ENCODE measurements around the gene INHBB. TPM values are rescaled to one million over a fixed set of nuclear protein-coding genes. Genes with fewer than 3 reads are reported as not detected.

The INHBB gene
- total and polyA plus RNA-seq, 9 of the 15 experiments (the other 6 are each of a cell fraction or from before 2014, with no cell fraction given) = not detected

DNA sequence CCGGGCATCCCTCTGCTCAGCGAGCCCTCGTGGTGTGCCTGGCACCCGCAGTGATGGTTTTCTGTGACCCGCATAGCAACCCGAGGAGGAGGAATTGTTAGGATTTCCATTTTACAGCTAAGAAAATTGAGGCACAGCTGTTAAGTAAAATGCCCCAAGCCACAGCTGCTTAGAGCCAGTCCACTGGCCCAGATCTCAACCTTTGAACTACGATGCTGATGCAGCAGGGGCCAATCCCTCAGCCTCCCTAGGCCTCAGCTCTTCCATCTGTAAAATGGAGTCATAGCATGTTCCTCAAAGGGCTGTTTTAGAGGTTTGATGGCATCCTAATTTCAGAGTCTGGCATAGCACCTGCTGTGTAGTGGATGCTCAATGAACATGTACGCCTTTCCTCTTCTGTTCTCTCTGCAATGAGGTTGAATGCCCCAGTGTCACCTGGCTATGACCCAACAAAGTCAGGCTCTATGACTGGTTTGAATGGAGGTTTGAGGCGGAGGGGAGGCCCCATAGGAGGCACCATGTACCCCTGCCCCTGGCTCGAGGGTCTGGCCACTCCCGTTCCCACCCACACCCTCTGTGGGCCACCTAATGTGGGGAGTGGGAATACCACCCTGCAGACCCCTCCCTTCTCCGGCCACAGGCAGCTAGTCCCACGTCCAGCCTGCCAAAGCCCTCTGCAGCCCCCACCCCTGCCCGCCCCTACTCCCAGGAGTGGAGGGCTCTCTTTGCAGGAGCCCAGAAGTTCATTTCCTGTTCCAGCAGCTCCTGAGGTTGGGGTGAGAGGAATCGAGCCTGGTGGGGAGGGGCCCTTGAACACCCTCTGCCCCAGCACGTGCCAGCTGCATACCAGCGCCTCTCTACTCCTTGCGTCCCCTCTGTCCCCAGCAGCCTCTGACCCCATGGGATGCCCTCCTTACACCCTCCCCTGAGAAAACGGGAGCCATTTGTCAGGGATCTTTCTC lies 31.0 kb downstream of the INHBB start:
- no peak overlapping the region for H3K27ac ChIP-seq (ENCODE audit: extremely low read depth, low read depth, low read length)
- peaks cover 0 to 79% of the 10 kb centered on the region in 2 experiments; a peak in 4 of 5 replicates for H3K27me3 ChIP-seq (ENCODE audit: control insufficient read depth in 2 of 2, insufficient read depth in 2 of 2, low read length in 2 of 2)
- no peak for FAIRE-seq
- no peak overlapping the region for H2AFZ ChIP-seq (ENCODE audit: low read depth, low read length)
- DNase-seq (ENCODE audit: extremely low read depth in 1 of 4, low spot score in 3 of 4) = no peak
- 1% methylated on average over 16 of the region's 19 CpGs for WGBS (ENCODE audit: insufficient coverage, low coverage, missing lambda C conversion rate)
- intact Hi-C loops (cut with micrococcal nuclease) = no loop called here
- ChIA-PET CTCF (ENCODE audit: low intra/inter-chr PET ratio) (no interaction called here), POLR2A (no interaction called here)
- BruUV-seq (replicated peaks) = no TSS peak
- ATAC-seq = no peak
- H3K9me1 ChIP-seq (ENCODE audit: control insufficient read depth, insufficient read depth, low read length) = no peaks in the 10 kb centered on the region
- TF ChIP-seq RBM25 (IDR thresholded peaks at IDR 0.05; ENCODE audit: low read depth, low read length, severe bottlenecking) (peak; percentile 55), NR4A1 (CRISPR knock-in tag; IDR thresholded peaks at IDR 0.05) (no peak), NR4A1 (tag; IDR thresholded peaks at IDR 0.05) (no peak)
- no peaks in the 10 kb centered on the region for H3K9me3 ChIP-seq (replicated peaks; ENCODE audit: control insufficient read depth, insufficient read depth, low read depth, low read length)
- H3K36me3 ChIP-seq (ENCODE audit: control insufficient read depth, insufficient read depth, low read length) = no peaks in the 10 kb centered on the region
- H3K4me3 ChIP-seq = no peak overlapping the region
- no peaks in the 10 kb centered on the region; a peak in 1 of 5 replicates for H3K4me1 ChIP-seq (replicated peaks in 1 of 2; ENCODE audit: control insufficient read depth in 2 of 2, insufficient read depth in 2 of 2, low read length in 2 of 2)
- H3K9ac ChIP-seq (ENCODE audit: insufficient read depth in 1 of 2, low read depth in 2 of 2, low read length in 2 of 2) = no peak overlapping the region
- in situ Hi-C loops (cut with MboI) = no loop called here
- no peaks in the 10 kb centered on the region for H3K79me2 ChIP-seq (ENCODE audit: control insufficient read depth, insufficient read depth, low read length)
- H3K4me2 ChIP-seq (ENCODE audit: insufficient read depth, low read length) = no peak overlapping the region
- peaks cover 14% of the 10 kb centered on the region for H4K20me1 ChIP-seq (replicated peaks; ENCODE audit: control insufficient read depth, insufficient read depth, low read length)

DNA sequence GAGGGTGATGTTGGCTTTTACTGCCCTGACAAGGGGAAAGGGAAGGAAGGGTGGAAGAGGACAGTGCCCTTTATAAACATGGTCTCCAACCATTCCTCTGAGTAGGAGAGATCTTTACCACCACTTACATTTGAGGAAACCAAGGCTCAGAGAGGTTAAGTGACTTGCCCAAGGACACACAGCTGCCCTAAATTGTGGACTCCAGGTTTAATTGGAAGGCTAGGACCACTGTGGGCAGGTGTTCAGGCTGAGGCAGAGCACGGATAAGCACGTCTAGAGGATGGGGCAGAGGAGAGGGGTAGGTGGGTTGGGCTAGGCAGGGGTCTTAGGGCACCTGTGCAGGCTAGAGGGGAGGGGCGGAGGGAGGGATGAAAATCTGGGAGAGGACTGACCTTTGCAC lies 32.7 kb downstream of the INHBB start:
- Histone ChIP-seq H3K4me2 (ENCODE audit: insufficient read depth, low read length) (no peak overlapping the region), H3K9me1 (ENCODE audit: control insufficient read depth, insufficient read depth, low read length) (no peaks in the 10 kb centered on the region), H3K27me3 (ENCODE audit: control insufficient read depth in 2 of 2, insufficient read depth in 2 of 2, low read length in 2 of 2) (peaks cover 0 to 77% of the 10 kb centered on the region in 2 experiments; a peak in 4 of 5 replicates), H3K36me3 (ENCODE audit: control insufficient read depth, insufficient read depth, low read length) (no peaks in the 10 kb centered on the region), H2AFZ (ENCODE audit: low read depth, low read length) (no peak overlapping the region), H3K4me1 (replicated peaks in 1 of 2; ENCODE audit: control insufficient read depth in 2 of 2, insufficient read depth in 2 of 2, low read length in 2 of 2) (no peaks in the 10 kb centered on the region; a peak in 1 of 5 replicates), H3K9ac (ENCODE audit: insufficient read depth in 1 of 2, low read depth in 2 of 2, low read length in 2 of 2) (no peak overlapping the region), H3K4me3 (no peak overlapping the region), H4K20me1 (replicated peaks; ENCODE audit: control insufficient read depth, insufficient read depth, low read length) (peaks cover 14% of the 10 kb centered on the region), H3K9me3 (replicated peaks; ENCODE audit: control insufficient read depth, insufficient read depth, low read depth, low read length) (no peaks in the 10 kb centered on the region), H3K27ac (ENCODE audit: extremely low read depth, low read depth, low read length) (no peak overlapping the region), H3K79me2 (ENCODE audit: control insufficient read depth, insufficient read depth, low read length) (no peaks in the 10 kb centered on the region)
- POLR2A ChIA-PET = no interaction called here
- no TSS peak for BruUV-seq (replicated peaks)
- ATAC-seq (no peak), FAIRE-seq (no peak), DNase-seq (ENCODE audit: extremely low read depth in 1 of 4, low spot score in 3 of 4) (no peak)
- TF ChIP-seq ZFP36 (IDR thresholded peaks at IDR 0.05; ENCODE audit: low read depth, low read length, partially characterized antibody) = peak; percentile 88
- TF ChIP-seq RBM25 (IDR thresholded peaks at IDR 0.05; ENCODE audit: low read depth, low read length, severe bottlenecking) = peak; percentile 87
- peak; percentile 45; the same call in 1 of the 2 replicates for TF ChIP-seq BCOR (IDR thresholded peaks at IDR 0.05)
- TF ChIP-seq CBX1 (IDR thresholded peaks at IDR 0.05; ENCODE audit: low read depth) = no peak
- no peak for TF ChIP-seq ESRRB (CRISPR knock-in tag; IDR thresholded peaks at IDR 0.05; ENCODE audit: borderline replicate concordance)
- intact Hi-C loops (cut with micrococcal nuclease) (no loop called here), in situ Hi-C loops (cut with MboI) (no loop called here)
- 0% methylated on average over 3 of the region's 3 CpGs for WGBS (ENCODE audit: insufficient coverage, low coverage, missing lambda C conversion rate)
- CTCF ChIA-PET (ENCODE audit: low intra/inter-chr PET ratio) = no interaction called here

Measured in K562 (cell line).